Measurements from ENCODE around the gene P4HB.

The P4HB gene

GRCh38 chr17:81824595-81824994, 35.7 kb downstream of the P4HB start:
- DNase-seq (ENCODE audit: extremely low spot score), result no peak
- CTCF ChIA-PET, result interaction anchor here (1.1 to 1.4 kb wide), 2 partner anchors 9 to 90 kb away, joined by 3 read pairs; partner anchors contain the start of gene MCRIP1
- POLR2A ChIA-PET, result no interaction called here
- TF ChIP-seq, protein P1, sequence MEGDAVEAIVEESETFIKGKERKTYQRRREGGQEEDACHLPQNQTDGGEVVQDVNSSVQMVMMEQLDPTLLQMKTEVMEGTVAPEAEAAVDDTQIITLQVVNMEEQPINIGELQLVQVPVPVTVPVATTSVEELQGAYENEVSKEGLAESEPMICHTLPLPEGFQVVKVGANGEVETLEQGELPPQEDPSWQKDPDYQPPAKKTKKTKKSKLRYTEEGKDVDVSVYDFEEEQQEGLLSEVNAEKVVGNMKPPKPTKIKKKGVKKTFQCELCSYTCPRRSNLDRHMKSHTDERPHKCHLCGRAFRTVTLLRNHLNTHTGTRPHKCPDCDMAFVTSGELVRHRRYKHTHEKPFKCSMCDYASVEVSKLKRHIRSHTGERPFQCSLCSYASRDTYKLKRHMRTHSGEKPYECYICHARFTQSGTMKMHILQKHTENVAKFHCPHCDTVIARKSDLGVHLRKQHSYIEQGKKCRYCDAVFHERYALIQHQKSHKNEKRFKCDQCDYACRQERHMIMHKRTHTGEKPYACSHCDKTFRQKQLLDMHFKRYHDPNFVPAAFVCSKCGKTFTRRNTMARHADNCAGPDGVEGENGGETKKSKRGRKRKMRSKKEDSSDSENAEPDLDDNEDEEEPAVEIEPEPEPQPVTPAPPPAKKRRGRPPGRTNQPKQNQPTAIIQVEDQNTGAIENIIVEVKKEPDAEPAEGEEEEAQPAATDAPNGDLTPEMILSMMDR (IDR thresholded peaks at IDR 0.05; ENCODE audit: control extremely low read depth, extremely low read depth, low read depth, missing control alignments), result no peak

- CTCF ChIA-PET, result interaction anchor here (1.4 kb wide), 1 partner anchor 10 kb away, joined by 3 read pairs; the partner anchor contains the start of gene MCRIP1
- no peak for DNase-seq (ENCODE audit: extremely low spot score)
- POLR2A ChIA-PET, result no interaction called here
- TF ChIP-seq, protein P1 (IDR thresholded peaks at IDR 0.05; ENCODE audit: control extremely low read depth, extremely low read depth, low read depth, missing control alignments), result no peak
Observed at GRCh38 chr17:81823820-81824550, 36.4 kb downstream of the P4HB start.

- ChIA-PET POLR2A (no interaction called here), CTCF (no interaction called here)
- TF ChIP-seq, protein P1 (IDR thresholded peaks at IDR 0.05; ENCODE audit: control extremely low read depth, extremely low read depth, low read depth, missing control alignments), result no peak
- no peak for DNase-seq (ENCODE audit: extremely low spot score)
Observed at GRCh38 chr17:81822996-81823819, 37.1 kb downstream of the P4HB start.

DNA sequence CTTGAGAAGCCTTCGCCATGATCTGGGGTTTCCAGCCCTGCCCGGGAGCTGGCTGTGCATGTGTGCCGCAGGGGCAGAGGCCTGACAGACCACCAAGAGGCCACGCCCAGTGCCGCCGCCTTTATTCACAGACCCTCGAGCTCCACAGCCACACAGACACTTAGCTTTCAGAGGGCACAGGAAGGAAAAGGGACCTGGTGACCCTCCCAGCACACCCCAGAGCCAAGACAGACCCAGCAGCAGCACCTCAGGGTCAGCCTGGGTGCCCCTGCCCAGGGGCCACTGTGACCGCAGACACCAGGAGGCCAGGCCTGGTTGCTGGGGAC, 38.1 kb downstream of the P4HB start:
- TF ChIP-seq, protein P1 (IDR thresholded peaks at IDR 0.05; ENCODE audit: control extremely low read depth, extremely low read depth, low read depth, missing control alignments), result no peak
- POLR2A ChIA-PET, result no interaction called here
- CTCF ChIA-PET, result no interaction called here
- no peak for DNase-seq (ENCODE audit: extremely low spot score)

GRCh38 chr17:81821603-81822311, 38.6 kb downstream of the P4HB start:
- TF ChIP-seq, protein P1 (IDR thresholded peaks at IDR 0.05; ENCODE audit: control extremely low read depth, extremely low read depth, low read depth, missing control alignments), result no peak
- CTCF ChIA-PET, result no interaction called here
- POLR2A ChIA-PET, result no interaction called here
- no peak for DNase-seq (ENCODE audit: extremely low spot score)

- DNase-seq (ENCODE audit: extremely low spot score), result no peak
- ChIA-PET POLR2A (no interaction called here), CTCF (no interaction called here)
- TF ChIP-seq, protein P1 (IDR thresholded peaks at IDR 0.05; ENCODE audit: control extremely low read depth, extremely low read depth, low read depth, missing control alignments), result no peak
Observed at GRCh38 chr17:81821147-81821546, 39.2 kb downstream of the P4HB start.
